Right ventricle myocardium superior (tissue), 1 donor: ENCODE results near the gene INAFM1. TPM values are rescaled to one million over a fixed set of nuclear protein-coding genes. Genes with fewer than 3 reads are reported as not detected.

ENCODE experiments used
- ATAC-seq: fragments of 200-7000 bp; cut with Tn5 transposase; one replicate; pipeline ENCODE4 v1.9.1; 2020; ENCODE audit warnings: mild to moderate bottlenecking; ENCODE audit not compliant: poor library complexity
- DNase-seq: peaks from one replicate; pipeline ENCODE4 v3.0.0-alpha.2; 2020
- intact Hi-C: fragments of 100-400 bp; cut with DNase I; formaldehyde crosslinking; loops from one replicate; pipeline ENCODE4 v1.11.2; 2022
- long read RNA-seq: library from polyadenylated mRNA; unstranded; transcript quantifications from one replicate; pipeline ENCODE4 v2.0.0, GENCODE V29; 2021
- total RNA-seq: library from RNA; stranded (reverse); fragmentation: NEBNext Ultra II Directional; extraction: Animal tissue kit (Norgen Biotek cat#: 25700); gene quantifications from one replicate; pipeline ENCODE4 v1.2.1, GENCODE V29; 2021
- donor health status: DM: no; HTN: yes; CAD: no; lungs with severe emphysema.

Gene INAFM1
- total RNA-seq: 10.4 TPM
- long read RNA-seq, transcript INAFM1-201 (1 exons, 1,255 nt): major isoform, 6 of 6 reads
- long read RNA-seq, partial matches to known transcripts: 0 of 6 reads
- long read RNA-seq, other reads (novel, unspliced or antisense): 0 of 6 reads

- intact Hi-C loops: no loop called here
These were observed at the start of gene INAFM1 for GRCh38 chr19:47274071-47274890. Gene INAFM1 (plus strand): TSS chr19:47274885. CDS start chr19:47274920, 35 bp downstream.

GRCh38 chr19:47225746-47226425 is 48.8 kb upstream of the INAFM1 start:
- intact Hi-C loops: no loop called here

More at GRCh38 chr19:47274071-47274890, at the start of gene INAFM1:
- peak; percentile 99 for DNase-seq
- peak; percentile 89 for ATAC-seq

GRCh38 chr19:47226426-47227351 is 48.0 kb upstream of the INAFM1 start:
- peak; percentile 93 for DNase-seq
- peak; percentile 79 for ATAC-seq
- intact Hi-C loops: no loop called here

More at GRCh38 chr19:47225746-47226425, 48.8 kb upstream of the INAFM1 start:
- ATAC-seq (peak; percentile 81), DNase-seq (peak; percentile 93)

GRCh38 chr19:47227352-47228167 is 47.1 kb upstream of the INAFM1 start:
- intact Hi-C loops: no loop called here
- peak; percentile 94 for DNase-seq
- ATAC-seq: peak; percentile 56

GRCh38 chr19:47228168-47228936 is 46.3 kb upstream of the INAFM1 start:
- DNase-seq (peak; percentile 69), ATAC-seq (peak; percentile 0)
- intact Hi-C loops: no loop called here

GRCh38 chr19:47228937-47229675 is 45.6 kb upstream of the INAFM1 start:
- DNase-seq (no peak), ATAC-seq (no peak)
- intact Hi-C loops: no loop called here

- no peak for DNase-seq
- intact Hi-C loops: no loop called here
- no peak for ATAC-seq
These were observed 45.0 kb upstream of the INAFM1 start for GRCh38 chr19:47229676-47230053.

GRCh38 chr19:47230054-47230920 is 44.4 kb upstream of the INAFM1 start:
- intact Hi-C loops: no loop called here
- ATAC-seq: no peak
- peak; percentile 80 for DNase-seq

GRCh38 chr19:47230921-47231214 is 43.8 kb upstream of the INAFM1 start, which contains the start of gene BBC3:
Gene BBC3 (minus strand): TSS chr19:47231199. CDS start chr19:47228431, 2,768 bp downstream.
- DNase-seq (no peak), ATAC-seq (no peak)
- intact Hi-C loops: no loop called here

- intact Hi-C loops: no loop called here
- ATAC-seq (peak; percentile 46), DNase-seq (peak; percentile 93)
These were observed 43.2 kb upstream of the INAFM1 start for GRCh38 chr19:47231215-47232054.

GRCh38 chr19:47232422-47233211 is 42.1 kb upstream of the INAFM1 start:
- ATAC-seq: no peak
- intact Hi-C loops: no loop called here
- DNase-seq: no peak

GRCh38 chr19:47236072-47236675 is 38.5 kb upstream of the INAFM1 start:
- intact Hi-C loops: no loop called here
- DNase-seq (no peak), ATAC-seq (no peak)

- no peak for DNase-seq
- no peak for ATAC-seq
- intact Hi-C loops: no loop called here
These were observed 35.5 kb upstream of the INAFM1 start for GRCh38 chr19:47239152-47239551.
